DMS153 treated with DMSO at 0.1 percent for 48 hours (cell line): ENCODE measurements around the gene OXSR1.
A peak's percentile ranks its signal among the peaks of the same experiment; 100 is the strongest.

Source experiments
- DNase-seq: peaks from one replicate; lab custom pipeline; 2025; ENCODE audit not compliant: unreplicated experiment; lab: John Stamatoyannopoulos, UW

Gene OXSR1

DNA sequence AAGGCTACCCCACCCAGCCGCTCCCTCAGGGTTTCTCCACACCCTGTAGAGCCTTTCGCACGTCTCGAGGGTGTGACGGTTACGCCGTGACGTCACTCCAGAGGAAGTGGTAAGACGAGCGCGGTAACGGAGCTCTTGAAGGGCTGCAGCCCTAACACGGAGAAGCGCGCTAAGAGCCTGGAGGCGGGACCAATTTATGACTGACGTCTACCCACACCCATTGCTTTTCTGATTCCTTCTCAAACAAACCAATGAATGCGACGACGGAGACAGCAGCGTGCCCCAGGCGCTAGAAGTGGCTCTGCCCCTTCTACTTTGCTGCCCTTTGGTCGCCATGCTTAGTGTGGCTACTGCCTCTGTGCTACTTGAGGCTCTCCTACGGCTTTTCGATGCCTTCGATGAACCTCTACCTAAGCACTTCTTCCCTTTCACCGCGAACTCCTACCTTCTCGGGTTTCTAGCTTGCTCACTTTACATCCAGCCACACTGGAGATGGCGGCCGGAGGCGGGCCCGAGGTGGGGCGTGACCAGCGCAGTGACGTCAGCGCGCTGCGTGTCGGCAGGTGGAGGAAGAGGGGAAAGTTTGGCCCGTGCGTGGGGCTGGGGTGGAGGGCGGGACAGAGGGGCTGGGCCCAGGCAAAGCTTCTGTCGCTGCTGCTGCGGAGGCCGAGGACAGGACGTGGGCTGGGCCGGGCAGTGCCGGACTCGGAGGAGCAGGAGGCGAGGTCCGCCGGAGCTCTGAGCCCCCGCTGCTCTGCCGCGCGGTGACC, at the start of gene OXSR1:
OXSR1 (plus strand) TSS at position 586 of the 770 bp plus-strand sequence. CDS start 340 bp downstream, outside the sequence.
- DNase-seq = peak; percentile 89

DNA sequence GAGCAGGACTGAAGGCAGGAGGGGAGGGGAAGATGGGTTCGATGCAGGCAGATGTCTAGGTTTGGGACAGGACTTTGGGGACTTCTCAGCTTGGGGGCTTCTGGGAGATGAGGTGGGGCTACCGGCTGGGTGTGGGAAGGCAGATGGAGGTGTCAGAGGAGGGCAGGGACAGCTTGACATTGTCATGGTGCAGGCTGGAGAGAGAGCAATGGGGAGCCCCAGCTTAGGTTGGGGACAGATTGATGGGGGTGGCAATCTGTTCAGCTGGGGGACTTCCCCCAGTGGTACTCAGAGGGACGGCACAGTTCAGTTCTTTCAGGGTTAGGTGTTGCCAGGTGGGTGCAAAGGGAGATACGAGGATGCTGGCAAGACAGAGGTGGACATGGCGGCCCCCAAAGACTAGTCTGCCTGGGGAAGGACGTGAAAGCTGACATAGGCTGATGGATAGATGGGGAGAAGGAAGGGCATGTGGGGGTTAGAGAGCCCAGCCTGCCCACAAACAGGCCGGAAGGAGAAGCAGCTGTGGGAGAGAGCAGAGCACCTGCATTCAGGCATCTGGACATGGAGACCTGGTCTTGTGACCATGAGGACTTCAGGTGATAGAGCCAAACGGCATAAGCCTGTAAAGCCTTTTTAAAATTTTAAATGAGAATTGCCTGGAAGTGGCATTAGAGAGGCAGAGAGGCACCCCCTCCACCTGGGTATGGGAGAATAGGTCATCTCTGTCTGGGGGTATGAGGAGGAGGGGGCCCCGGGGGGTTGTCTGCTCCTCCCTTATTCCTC, 49.5 kb upstream of the OXSR1 start:
- DNase-seq = no peak

DNA sequence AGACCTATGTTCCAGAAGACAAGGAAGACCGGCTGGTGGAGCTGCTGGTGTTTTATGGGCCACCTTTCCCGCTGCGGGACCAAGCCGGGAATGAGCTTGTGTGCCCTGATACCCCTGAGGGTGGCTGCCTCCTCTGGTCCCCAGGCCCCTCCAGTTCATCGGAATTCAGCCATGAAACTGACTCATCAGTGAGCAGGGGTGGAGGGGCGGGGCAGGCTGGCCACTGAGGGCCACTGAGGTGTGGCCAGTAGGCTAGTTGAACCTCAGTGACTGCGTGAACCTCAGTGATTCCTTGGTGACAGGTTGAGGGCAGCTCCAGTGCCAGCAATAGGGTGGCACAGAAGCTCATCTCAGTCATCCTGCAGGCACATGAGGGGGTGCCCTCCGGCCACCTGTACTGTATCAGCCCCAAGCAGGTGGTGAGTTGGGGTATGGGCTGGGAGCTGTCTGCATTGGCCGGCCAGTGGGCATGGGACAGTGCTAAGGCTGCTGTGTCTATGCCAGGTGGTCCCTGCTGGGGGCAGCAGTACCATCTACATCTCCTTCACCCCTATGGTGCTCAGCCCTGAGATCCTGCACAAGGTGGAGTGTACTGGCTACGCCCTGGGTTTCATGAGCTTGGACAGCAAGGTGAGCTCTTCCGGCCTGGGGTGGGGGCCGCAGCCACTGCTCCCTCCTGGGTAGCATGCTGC, 48.7 kb upstream of the OXSR1 start:
- no peak for DNase-seq

DNA sequence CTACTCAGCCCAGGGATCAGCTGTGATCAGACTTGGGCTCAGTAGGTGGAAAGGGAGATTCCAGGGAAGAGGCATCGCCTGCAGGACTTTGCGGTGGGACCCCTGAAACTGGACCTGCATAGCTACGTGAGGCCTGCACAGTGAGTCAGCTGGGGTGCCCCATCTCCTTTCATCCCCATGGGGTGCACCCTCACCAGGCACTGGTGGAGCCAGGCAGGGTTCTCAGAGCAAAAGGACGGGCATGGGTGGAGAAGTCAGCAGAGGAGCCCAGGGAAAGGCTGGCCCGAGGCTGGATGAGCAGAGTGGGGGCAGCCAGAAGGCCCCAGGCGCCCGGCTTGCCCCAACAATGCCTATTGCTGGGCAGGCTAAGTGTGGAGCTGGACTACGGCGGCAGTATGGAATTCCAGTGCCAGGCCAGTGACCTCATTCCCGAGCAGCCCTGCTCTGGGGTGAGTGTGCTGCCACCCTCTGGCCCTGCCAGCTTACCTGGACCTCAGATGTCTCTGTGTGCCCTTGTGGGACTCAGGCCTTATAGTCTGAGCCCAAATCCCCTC, 48.1 kb upstream of the OXSR1 start:
- DNase-seq = no peak

DNA sequence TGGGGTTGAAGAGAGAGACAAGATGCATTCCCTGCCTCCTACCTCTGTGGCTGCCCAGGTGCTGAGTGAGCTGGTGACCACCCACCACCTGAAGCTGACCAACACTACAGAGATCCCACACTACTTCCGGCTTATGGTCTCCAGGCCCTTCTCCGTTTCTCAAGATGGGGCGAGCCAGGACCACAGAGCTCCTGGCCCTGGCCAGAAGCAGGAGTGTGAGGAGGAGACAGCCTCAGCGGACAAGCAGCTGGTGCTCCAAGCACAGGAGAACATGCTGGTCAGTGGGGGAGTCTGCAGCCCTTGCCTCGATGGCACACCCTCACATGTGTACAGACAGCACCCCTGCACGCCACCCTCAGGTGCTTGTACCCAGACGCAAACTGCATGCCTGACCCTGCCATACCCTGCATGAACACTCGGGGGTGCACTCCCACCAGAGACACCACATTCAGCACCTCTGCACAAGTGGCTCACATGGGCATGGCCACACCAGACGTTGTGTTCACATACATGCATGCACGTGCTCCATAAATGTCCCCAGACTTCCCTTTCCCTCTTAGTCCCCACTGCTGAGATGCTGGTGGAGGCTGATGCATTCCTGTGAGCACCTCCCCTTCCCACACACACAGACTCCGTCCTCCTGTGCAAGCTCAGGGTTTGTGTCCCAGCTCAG, 47.5 kb upstream of the OXSR1 start:
- no peak for DNase-seq

DNA sequence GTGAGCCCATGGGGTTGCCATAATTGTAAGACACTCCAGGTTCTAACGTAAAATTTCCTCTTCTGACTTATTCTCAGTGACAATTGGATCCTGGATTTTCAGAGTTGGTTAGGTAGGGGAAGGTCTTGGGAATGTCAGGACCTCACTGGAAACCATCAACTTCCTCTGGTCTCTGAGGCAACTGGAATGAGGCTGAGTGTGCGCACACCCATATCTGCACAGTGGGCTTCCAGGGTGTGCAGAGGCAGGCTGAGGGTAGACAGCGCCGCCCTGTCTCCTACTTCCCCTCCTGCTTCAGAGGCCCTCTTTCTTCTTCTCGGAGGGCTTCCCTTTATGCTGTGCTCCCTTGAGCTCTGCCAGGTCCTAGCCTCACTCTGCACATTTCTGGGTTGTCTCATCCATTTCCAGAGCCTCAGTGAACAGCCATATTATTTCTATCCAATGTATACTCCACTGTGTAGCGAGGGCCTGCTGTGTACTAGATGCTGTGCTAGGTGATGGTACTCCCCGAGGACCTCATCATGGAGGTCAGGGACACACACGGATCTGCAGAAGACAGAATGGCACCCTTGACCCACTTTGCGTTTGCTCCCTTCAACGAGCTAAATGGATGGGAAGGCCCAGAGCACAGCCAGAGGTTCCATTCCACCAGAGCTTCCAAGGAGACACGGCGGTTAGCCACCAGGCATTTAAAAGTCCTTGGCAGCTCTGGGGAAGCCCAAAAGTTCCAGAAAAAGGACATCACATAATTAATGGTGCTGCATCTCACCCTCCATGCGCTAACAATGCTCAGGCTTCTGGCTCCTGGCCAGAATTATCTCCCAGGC, 46.7 kb upstream of the OXSR1 start:
- DNase-seq = no peak

DNA sequence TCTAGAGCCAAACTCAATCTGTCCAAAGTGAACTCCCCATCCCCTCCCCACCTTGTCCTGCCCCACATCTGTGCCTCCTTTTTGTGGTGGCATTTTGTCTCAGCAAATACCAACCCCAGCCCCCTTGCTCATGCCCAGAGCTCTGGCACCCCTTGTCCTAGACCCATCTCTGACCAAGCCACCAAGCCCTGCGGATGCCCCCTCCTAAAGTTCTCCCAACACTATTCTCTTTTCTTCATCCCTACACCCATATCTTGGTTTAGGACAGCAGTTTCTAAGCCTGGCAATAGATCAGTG, 46.1 kb upstream of the OXSR1 start:
- no peak for DNase-seq

DNA sequence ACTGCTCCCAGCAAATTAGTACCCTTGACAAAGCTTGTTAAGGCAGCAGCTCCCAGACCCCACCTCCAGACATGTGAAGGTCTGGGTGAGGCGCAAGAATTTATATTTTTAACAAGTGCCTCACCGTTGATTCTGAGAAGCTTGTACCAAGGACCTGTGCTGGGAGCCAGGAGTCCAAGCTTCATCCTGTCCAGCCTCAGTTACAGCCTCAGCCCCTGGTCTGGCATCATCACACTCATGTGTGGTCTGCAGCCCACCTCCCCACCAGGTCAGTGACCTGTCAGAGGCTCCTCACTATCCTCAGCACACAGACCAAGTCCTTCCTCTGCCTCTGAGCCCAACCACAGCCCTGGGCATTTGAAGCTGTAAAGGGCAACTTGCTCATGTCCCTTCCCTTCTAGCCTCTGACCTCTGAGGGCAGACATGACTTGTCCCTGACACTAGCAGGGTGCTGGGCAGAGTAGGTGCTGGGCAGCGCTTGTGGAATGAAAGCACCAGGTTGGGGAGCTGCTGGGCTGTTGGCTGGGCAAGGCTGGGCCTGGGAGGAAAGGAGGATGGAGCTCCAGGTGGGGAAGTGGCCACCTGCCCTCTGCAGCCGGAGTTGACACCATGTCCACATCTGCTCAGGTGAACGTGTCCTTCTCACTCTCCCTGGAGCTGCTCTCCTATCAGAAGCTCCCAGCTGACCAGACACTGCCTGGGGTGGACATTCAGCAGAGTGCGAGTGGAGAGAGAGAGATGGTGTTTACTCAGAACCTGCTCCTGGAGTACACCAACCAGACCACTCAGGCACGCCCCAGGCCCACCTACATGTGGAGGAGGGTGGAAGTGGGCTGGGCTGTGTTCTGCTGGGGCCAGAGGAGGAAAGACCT, 45.3 kb upstream of the OXSR1 start:
- no peak for DNase-seq

DNA sequence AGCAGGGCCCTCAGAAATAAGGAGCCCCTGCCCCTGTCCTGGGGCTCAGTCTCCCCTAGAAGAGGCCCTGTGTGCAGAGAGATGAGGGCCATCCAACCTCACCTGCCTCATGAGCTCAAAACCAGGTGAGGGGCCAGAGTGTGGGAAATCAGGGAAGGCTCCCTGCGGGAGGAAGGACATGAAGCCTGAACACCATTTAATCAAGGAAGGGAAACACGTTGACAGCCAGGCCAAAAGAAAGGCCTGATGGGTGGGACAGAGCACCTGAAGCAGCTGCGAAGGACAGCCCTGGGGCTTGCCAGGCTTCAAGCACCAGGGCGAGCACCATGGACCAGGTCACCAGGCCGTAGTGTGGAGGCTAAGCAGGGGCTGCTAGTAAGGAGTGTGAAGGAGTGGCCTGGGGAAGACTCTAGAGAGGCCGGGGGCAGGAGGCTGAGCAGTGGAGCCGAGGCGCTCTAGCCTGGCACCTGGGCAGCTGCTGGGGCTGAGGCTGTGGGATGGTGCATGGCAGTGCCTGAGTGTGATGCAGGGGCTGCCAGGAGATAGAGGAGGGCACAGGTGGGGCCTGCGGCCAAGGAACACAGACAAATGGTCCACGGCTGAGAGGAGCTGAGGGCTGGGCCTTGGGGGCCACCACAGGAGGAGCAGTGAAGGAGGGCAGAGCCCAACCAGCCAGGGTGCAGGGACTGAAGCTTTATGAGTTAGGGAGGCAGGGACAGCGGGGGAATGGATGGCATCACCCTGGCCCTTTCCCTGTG, 44.5 kb upstream of the OXSR1 start:
- no peak for DNase-seq

DNA sequence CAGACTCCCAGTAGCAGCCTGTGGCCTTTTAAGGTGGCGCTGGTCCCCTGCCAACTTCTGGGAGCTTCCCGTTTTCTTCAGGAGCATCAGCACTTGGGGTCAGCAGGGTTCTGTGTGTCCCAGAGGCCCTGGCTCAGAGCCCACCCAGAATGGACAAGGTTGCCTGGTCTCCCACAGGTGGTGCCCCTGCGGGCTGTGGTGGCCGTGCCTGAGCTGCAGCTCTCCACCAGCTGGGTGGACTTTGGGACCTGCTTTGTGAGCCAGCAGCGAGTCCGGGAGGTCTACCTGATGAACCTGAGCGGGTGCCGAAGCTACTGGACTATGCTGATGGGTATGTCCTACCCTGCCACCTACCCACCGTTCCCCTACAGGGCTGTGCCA, 43.9 kb upstream of the OXSR1 start:
- DNase-seq = no peak

DNA sequence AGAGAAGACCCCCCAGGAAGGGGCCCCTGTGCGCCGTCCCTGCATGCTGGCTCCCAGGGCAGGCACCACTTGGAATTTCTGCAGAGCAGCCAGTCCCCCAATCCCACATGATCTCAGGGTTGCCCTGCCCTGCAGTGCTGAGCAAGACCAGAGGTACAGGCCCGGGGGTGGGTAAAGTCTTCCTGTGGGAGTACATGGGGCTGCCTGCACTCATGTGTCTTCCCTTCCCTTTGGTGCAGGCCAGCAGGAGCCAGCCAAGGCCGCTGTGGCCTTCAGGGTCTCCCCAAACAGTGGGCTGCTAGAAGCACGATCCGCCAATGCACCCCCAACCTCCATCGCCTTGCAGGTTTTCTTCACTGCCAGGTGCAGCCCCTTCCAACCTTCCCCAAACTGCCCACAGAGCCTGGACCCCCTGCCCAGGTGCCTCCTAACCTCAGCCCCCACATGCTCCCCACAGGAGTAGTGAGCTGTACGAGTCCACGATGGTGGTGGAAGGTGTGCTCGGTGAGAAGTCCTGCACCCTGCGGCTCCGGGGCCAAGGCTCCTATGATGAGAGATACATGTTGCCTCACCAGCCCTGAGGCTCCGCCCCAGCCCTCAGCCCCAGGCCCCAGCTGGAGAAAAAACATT, 43.4 kb upstream of the OXSR1 start:
- DNase-seq = no peak

DNA sequence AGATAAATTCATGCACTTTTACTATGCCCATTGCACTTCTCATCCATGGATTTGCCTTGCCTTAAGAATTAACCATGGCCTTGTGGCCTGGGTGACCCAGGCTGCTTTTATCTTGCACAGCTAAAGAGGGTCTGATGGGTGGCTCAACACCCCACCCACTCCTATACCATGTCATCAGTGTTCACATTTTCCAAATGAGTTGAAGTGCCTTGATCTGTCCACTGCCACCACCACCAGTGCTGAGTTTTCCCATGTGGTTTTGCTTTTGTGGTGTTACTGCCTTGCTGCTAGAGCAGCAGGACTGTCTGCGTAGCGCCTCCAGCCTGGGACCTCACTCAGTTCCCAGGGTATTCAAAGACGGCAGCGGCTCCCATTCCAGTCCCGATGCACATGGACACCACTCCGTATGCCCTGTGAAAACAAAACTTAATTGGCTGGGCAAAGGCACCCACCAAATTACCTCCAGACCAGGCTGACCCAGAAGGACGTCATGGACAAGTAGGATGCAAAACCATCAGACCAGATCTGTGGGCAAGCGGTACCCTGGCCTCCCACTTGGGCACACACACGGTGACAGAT, 42.5 kb upstream of the OXSR1 start:
- DNase-seq = no peak

DNA sequence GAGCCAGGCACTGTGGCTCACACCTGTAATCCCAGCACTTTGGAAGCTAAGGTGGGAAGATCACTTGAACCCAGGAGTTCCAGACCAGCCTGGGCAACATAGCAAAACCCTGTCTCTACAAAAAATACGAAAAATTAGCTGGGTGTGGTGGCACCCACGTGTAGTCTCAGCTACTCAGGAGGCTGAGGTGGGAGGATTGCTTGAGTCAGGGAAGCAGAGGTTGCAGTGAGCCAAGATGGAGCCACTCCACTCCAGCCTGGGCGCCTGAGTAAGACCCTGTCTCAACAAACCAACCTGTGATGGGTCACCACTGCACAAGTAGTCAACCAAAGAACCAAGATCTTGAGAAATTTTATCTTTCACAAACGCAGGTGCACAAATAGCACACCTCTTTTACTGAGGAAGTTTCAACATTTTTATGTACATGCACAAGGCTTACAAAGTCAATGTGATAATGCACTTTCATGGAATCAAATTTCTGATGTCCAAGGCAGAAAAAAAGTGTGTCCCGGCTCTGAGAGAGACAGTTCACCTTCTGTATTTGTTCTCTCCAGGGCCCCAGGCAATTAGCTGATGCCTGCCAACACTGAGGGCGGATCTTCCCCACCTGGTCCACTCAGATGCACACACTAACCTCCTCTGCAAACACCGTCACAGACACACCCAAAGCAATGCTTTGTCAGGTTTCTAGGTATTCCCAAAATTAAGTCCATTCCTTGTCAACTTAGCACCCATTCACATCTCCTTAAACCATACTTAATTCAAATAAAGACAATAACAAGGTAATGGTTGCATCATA, 40.8 kb upstream of the OXSR1 start:
- no peak for DNase-seq

DNA sequence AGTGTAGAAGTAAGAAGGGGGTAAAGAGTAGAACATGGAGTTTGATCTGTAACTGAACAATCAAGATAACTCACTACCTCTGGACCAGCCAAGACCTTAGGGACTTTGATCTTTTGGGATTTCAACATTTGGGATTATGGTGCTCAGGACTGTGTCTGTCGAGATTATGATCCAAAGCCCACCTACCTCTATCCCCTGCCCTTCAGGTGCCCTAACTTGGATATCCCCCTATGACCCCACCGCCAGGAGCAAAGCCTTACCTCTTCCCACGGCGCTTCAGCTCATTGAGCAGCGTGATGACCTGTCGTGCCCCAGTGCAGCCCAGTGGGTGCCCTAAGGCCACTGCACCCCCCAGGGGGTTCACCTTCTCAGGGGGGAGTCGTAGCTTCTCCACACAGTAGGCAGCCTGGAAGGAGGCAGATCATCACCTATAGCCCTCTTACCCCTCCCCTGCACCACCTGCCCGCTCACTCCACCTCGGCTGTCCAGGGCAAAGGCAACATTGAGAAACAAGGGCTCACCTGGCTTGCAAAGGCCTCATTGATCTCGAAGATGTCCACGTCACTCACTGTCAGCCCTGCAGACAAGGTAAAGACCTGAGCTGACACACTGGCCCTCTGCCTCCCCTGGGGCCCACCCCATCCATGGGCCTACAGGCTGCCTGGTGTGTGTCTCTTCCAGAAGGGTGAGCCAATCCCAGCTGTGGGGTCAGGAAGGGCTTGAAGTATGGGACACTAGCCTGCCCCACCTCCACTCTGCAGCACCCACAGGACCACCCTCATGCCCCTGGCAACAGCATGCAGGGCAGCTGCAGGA, 39.8 kb upstream of the OXSR1 start:
- DNase-seq = no peak

DNA sequence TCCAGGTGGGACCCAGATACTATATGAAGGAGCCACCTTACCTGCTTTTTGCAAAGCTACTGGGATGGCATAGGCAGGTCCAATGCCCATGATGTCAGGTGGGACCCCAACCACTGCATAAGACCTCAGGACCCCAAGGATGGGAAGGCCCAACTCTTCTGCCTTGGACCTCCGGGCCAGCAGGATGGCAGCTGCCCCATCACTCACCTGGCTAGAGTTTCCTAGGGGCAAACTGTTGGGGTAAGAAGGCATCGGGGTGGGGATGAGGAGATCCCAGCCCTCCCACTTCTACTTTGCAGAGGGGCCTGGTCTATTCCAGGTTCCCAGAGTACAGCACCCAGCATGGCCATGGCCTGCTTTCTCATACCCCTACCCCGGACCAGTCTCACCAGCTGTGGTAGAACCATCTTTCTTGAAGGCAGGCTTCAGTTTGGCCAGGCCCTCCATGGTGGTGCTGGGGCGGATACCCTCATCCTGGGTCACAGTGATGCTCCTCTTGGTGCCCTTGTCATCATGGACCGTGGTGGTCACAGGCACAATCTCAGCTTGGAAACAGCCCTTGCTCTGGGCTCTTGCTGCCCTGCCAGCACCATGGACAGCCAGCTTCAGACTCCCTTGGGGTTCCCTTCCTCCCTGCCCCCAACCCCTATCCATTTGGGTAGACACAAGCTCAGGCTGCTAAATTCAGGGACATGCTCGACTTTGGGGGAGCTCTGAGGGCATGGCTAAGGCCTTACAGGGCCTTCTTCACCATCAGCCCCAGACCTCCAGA, 39.0 kb upstream of the OXSR1 start:
- no peak for DNase-seq
